GM19193 (cell line): Measurements from ENCODE around the gene ODC1.
A peak's percentile ranks its signal among the peaks of the same experiment; 100 is the strongest.

Source experiments
- POLR2A ChIP-seq: IDR thresholded peaks from 4 replicates; pipeline ENCODE4 v1.6.1; 2011; ENCODE audit not compliant: insufficient read depth, insufficient read length; ENCODE audit errors: extremely low read depth

The ODC1 gene

GRCh38 chr2:10447895-10448575 lies at the start of gene ODC1:
Gene ODC1, minus strand, starts transcription at chr2:10448327. Its CDS starts 3,295 bp downstream, at chr2:10445032.
- TF ChIP-seq POLR2A: peak; percentile 97

DNA sequence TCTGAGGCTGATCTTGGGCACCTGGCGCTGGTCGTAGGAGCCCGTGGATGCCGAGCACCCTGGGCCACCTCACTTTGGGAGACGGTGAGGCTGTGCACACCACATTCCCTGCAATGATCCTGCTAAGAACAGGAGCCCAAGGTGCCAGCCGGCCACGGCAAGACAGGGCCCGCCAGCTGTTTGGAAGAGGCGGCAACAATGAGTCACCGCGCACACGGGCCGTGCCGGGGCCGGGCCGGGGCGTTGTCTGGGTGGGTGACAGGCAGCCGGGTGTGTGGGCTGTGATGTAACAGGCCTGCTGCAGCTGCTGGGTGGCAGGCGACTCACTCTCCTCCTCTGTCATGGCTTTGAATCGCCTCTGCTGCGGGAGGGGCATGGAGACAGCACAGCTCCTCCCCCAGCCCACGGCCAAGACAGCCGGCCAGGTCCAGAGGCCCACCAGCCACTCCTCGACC lies 49.7 kb upstream of the ODC1 start:
- no peak for TF ChIP-seq POLR2A

- TF ChIP-seq POLR2A: no peak
Observed at GRCh38 chr2:10495988-10496313, 47.8 kb upstream of the ODC1 start.

DNA sequence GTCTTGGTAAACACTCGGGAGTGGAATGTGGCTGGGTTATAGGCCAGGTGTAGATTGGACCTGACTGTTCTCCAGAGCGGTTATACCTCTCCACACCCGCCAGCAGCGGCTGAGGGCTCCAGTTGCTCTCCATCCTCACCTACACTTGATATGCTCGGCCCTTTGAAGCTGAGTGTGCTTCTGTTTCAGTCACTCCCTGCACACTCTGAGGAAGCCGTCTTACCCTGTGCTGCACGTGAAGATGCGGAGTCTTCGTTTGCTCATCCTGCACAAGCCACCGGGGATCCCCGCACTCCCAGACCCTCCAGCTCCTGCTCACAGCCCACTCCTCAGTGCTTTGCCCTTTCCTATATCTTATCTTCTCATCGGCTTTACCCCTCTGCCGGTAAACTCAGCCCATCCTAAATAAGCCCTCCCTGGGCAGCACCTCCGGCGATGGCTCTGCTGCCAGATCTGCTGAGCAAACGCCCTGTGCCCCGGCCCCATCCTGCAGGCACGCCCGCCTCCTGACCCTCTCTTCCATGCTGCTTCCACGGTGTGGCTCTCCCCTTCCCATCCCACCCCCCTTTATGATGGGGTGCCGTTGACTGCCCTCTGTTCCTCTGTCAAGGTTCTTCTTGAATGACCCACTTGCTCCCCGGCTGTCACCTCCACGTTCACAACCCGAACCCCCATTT lies 47.3 kb upstream of the ODC1 start:
- TF ChIP-seq POLR2A: no peak

GRCh38 chr2:10494351-10495066 lies 46.4 kb upstream of the ODC1 start:
- TF ChIP-seq POLR2A: no peak

DNA sequence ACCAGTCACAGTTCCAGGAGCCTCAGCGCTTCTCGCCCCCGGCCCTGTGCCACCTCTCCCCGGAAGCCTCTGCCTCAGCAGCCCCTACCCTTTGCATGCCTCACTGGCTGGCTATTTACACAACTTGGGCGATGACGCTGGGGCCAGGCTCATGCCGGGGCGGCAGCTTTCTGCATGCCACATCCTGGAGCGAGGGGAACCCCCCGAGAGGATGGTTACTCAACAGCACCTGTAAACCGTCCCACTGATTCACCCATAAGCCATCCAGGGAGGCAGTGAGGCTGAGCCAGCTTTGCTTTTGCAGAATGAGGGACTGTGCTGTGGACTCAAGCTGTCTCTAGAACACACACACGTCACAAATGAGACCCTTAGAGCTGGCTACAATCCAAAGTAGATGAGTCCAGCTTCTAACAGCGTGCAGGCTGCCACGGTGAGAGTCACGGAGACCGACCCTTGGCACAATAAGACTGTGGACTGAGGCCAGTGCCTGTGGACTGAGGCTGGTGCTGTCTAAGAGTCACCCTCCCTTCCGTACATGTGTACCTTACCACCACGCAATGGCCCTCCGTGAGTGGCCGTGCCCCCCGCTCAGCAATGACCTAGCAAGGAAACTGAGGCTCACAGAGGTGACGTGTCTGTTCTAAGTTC lies 45.6 kb upstream of the ODC1 start:
- TF ChIP-seq POLR2A: no peak

DNA sequence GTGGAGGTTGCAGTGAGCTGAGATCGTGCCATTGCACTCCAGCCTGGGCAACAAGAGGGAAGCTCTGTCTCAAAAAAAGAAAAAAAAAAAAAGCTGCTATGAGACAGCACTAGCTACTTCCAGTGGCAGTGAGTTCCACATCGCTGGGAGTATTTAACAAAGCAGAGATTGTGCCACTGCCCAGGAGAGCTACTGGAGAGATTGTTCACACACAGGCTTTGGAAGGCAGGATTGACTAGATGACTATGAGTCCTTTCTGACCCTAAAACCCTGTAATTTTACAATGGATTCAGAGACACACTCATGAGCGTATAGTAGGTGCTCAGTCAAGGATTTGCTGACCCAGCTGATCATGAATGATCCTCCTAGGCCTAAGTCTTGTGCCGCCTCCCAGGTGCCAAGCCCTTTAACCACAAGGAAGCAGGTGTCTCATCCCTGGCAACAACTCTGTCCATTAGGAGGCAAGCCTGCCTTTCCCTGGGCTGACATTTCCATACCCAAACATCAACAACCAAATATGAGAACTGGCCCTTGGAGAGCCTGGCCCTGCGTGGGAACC lies 45.0 kb upstream of the ODC1 start:
- no peak for TF ChIP-seq POLR2A

- TF ChIP-seq POLR2A: no peak
Observed at GRCh38 chr2:10490806-10491291, 42.7 kb upstream of the ODC1 start.

DNA sequence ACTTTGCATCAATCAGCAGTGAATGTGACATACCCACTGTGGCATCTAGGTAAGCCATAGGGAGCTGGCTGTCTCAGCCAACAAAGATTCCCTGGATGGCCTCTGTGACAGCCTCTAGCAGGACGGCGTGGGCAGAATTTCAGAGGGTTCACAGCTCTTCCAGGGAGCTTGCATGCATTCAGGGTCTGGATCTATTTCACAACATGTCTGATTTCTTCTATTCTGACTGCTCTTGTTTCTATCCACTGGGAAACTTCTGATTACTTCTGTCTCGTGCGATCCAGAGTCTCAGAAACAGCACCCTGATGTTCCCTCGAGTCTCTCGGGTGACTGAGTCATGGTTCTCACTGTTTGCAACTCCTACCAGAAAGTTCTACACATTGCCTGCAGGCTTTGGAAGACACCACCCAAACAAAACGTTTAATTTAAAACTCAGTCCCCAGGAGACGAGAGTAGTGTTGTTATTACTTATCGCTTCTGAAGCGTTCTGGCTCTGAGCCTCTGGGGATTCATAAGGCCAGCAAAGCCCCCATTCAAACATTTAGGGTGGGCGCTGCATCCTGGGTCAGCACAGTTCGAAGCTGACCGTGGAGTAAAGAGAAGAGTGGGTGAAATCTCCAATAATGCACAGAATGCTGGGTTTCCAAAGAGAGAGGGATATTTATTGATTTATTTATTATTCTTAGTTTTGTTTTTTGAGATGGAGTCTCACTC lies 41.9 kb upstream of the ODC1 start:
- TF ChIP-seq POLR2A: no peak

- no peak for TF ChIP-seq POLR2A
Observed at GRCh38 chr2:10487081-10487740, 39.1 kb upstream of the ODC1 start.

DNA sequence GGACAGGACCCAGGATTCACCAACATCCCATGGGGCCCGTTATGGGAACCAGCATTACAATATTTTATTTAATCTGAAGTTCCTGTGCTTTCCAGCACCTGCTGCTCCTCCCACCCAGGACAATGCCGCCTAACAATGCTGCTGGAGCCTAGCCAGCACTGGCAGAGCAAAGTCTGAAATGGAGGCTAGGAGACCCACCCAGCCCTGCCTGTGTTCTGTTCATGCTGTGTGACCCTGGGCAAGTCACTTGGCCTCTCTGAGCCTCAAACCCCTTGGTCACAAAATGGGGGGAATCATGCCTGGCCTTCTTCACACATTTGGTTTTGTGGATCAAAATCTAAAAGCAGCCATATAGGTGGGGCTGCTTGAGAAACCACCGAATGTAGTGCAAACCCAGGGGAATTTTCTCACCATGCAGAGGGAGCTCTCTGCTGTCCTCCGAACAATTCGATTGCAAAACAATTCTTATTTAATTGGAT lies 38.5 kb upstream of the ODC1 start:
- no peak for TF ChIP-seq POLR2A

DNA sequence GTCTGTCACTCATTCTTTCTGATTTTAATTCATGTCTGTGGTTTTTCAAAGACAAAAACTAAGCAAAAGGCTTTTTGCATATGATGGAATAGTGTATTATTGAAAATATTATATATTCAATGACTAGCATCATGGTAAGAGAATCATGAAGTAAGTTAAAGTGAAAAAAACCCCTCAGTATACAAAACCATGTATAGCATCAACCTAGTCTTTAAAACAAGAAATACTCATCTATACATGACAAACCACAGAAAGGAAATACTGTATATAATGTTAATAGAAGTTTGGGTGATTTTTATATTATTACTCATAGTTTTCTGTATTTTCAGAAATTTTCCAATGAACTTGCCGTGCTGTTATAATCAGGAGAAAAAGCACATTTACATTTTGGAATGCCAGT lies 38.0 kb upstream of the ODC1 start:
- no peak for TF ChIP-seq POLR2A

GRCh38 chr2:10482913-10483312 lies 34.8 kb upstream of the ODC1 start:
- TF ChIP-seq POLR2A: no peak

GRCh38 chr2:10482460-10482859 lies 34.3 kb upstream of the ODC1 start:
- TF ChIP-seq POLR2A: no peak
